Mesendoderm (in vitro differentiated cells): Measurements from ENCODE around the gene EZH2.

Experiments
- DNase-seq: peaks from one replicate; pipeline ENCODE4 v3.0.0; 2013
- H2AK5ac ChIP-seq: 2 replicates; pipeline ENCODE4 v1.6.1; 2013; ENCODE audit warnings: low read length, inconsistent platforms
- H2BK120ac ChIP-seq: 2 replicates; pipeline ENCODE4 v1.6.1; 2013; ENCODE audit warnings: low read depth, mild to moderate bottlenecking, low read length, moderate library complexity, mixed read lengths
- H2BK15ac ChIP-seq: replicated peaks from 2 replicates; pipeline ENCODE4 v1.6.1; 2013; ENCODE audit warnings: low read depth, mild to moderate bottlenecking, moderate library complexity
- H2BK5ac ChIP-seq: 2 replicates; pipeline ENCODE4 v1.6.1; 2013; ENCODE audit warnings: low read length, inconsistent platforms
- H3K18ac ChIP-seq: 2 replicates; pipeline ENCODE4 v1.6.1; 2013; ENCODE audit warnings: mild to moderate bottlenecking, low read length, mixed read lengths
- H3K23ac ChIP-seq: one replicate; pipeline ENCODE4 v1.6.1; 2013; ENCODE audit warnings: low read length
- H3K27ac ChIP-seq: 2 replicates; pipeline ENCODE4 v1.5.1; 2013; ENCODE audit warnings: low read depth, mild to moderate bottlenecking, inconsistent platforms, low read length, moderate library complexity
- H3K27me3 ChIP-seq: 2 replicates; pipeline ENCODE4 v1.6.1; 2013; ENCODE audit warnings: low read length, control low read depth, mild to moderate bottlenecking, inconsistent platforms; ENCODE audit not compliant: insufficient read depth, poor library complexity
- H3K36me3 ChIP-seq: 2 replicates; pipeline ENCODE4 v1.6.1; 2013; ENCODE audit warnings: low read length, inconsistent platforms; ENCODE audit not compliant: control insufficient read depth, insufficient read depth
- H3K4ac ChIP-seq: one replicate; pipeline ENCODE4 v1.6.1; 2013; ENCODE audit warnings: low read depth, mild to moderate bottlenecking, low read length, moderate library complexity
- H3K4me1 ChIP-seq: 2 replicates; pipeline ENCODE4 v1.6.1; 2013; ENCODE audit warnings: low read depth, low read length, inconsistent platforms; ENCODE audit not compliant: control insufficient read depth
- H3K4me2 ChIP-seq: 2 replicates; pipeline ENCODE4 v1.6.1; 2013; ENCODE audit warnings: low read length
- H3K4me3 ChIP-seq: 2 replicates; pipeline ENCODE4 v1.5.1; 2013; ENCODE audit warnings: mild to moderate bottlenecking, low read length
- H3K56ac ChIP-seq: one replicate; pipeline ENCODE4 v1.6.1; 2013; ENCODE audit warnings: low read length
- H3K79me1 ChIP-seq: 2 replicates; pipeline ENCODE4 v1.6.1; 2013; ENCODE audit warnings: low read length, inconsistent platforms
- H3K79me2 ChIP-seq: 2 replicates; pipeline ENCODE4 v1.6.1; 2013; ENCODE audit warnings: mild to moderate bottlenecking, low read length; ENCODE audit not compliant: control insufficient read depth, insufficient read depth
- H3K9ac ChIP-seq: 2 replicates; pipeline ENCODE4 v1.6.1; 2013; ENCODE audit warnings: low read length, inconsistent platforms
- H4K5ac ChIP-seq: one replicate; pipeline ENCODE4 v1.6.1; 2013; ENCODE audit warnings: low read length
- H4K8ac ChIP-seq: one replicate; pipeline ENCODE4 v1.6.1; 2013; ENCODE audit warnings: low read depth, mild to moderate bottlenecking, control low read depth, low read length, moderate library complexity
- WGBS: extraction: QIAGEN DNeasy Blood & Tissue Kit; methylation state at CpG from one replicate; pipeline ENCODE4 v1.1.7; 2013; ENCODE audit warnings: low lambda C conversion rate, missing lambda C conversion rate; ENCODE audit not compliant: insufficient coverage; ENCODE audit errors: extremely low coverage; 5-methylcytosine and 5-hydroxymethylcytosine counted together

EZH2 gene

DNA sequence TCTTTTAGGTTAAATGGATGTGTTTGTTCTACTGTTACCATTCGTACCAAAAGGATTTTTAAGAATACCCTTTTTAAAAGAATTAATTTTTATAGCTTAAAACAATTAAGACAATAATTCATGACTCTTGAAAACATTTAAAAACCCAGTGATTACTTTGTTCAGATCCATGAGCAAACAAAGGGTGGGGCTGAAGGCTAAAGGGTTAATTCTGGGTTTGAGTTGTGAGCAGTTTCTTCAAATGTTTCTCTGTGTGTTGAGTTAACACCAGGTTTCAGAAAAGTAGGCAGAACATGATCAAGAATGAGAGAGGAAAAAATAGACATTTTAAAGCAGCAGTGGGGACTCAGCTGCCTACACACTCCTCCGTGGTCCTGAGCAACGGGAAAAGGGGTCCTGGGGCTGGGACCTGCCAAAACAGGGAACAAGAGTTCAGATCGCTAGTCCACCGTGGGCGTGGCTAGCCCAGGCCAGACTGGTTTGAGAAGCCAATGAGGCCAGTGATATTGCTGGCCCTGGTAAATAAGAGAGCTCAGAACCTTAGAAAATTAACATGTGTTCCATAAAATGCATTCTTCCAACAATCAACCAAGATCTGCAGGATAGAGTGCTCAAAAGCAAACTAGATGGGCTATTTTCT is 14.9 kb upstream of the EZH2 start:
- no peak for DNase-seq
- H2AK5ac ChIP-seq: no peak overlapping the region
- H3K27me3 ChIP-seq: no peaks in the 10 kb centered on the region
- H2BK15ac ChIP-seq: no peak overlapping the region
- no peak overlapping the region for H3K4me3 ChIP-seq
- H4K5ac ChIP-seq: no peak overlapping the region
- H4K8ac ChIP-seq: no peak overlapping the region
- no peak overlapping the region for H3K27ac ChIP-seq
- no peaks in the 10 kb centered on the region for H3K79me1 ChIP-seq
- no peak overlapping the region for H3K23ac ChIP-seq
- no peaks in the 10 kb centered on the region for H3K36me3 ChIP-seq
- H2BK120ac ChIP-seq: no peak overlapping the region
- H3K18ac ChIP-seq: no peak overlapping the region
- no peak overlapping the region for H3K56ac ChIP-seq
- H2BK5ac ChIP-seq: no peak overlapping the region
- H3K4me1 ChIP-seq: no peaks in the 10 kb centered on the region
- no peak overlapping the region for H3K9ac ChIP-seq
- no peak overlapping the region for H3K4ac ChIP-seq
- no peaks in the 10 kb centered on the region for H3K79me2 ChIP-seq
- WGBS: no CpG with 5 or more reads among the region's 6 CpGs
- no peak overlapping the region for H3K4me2 ChIP-seq

DNA sequence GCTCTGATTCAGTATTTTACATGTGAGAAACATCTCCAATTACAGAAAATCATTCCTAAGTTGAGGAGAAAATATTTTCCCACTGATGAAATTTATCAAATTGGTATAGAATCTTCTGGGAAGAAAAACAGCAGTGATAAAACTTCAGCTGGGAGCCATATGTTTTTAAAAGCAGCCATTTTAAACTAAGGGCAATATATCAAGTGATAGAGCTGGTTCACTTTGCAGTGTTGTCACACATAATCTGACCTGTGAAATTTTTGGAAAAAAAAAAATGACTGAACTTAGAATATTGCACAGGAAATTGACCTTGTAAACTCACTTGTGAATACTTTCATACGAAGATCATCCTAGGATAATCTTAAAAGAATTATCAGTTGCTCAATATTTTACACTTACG is 10.5 kb upstream of the EZH2 start:
- no peak overlapping the region for H3K4me3 ChIP-seq

DNA sequence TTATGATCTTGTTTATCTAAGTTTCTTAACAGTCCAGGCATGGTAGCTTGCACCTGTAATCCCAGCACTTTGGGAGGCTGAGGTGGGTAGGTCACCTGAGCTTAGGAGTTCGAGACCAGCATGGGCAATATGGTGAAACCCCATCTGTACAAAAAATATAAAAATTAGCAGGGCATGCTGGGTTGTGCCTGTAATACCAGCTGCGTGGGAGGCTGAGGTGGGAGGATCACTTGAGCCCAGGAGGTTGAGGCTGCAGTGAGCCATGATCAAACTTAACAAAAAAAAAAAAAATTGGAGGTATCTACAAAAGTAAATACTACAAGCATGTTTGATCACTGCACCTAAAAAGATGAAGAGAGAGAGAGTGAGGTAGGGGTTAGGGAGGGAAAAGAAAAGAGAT is 9.0 kb upstream of the EZH2 start:
- Histone ChIP-seq H2BK120ac (no peak overlapping the region), H4K5ac (no peak overlapping the region), H3K4me2 (no peak overlapping the region), H3K9ac (no peak overlapping the region), H3K36me3 (no peaks in the 10 kb centered on the region), H3K27ac (no peak overlapping the region), H3K79me2 (no peaks in the 10 kb centered on the region), H2BK5ac (no peak overlapping the region), H4K8ac (no peak overlapping the region), H3K4me3 (no peak overlapping the region), H2BK15ac (no peak overlapping the region), H3K79me1 (no peaks in the 10 kb centered on the region), H3K18ac (no peak overlapping the region), H3K4me1 (no peaks in the 10 kb centered on the region), H3K4ac (no peak overlapping the region), H3K56ac (no peak overlapping the region), H3K23ac (no peak overlapping the region), H2AK5ac (no peak overlapping the region), H3K27me3 (no peaks in the 10 kb centered on the region)
- no peak for DNase-seq
- no CpG with 5 or more reads among the region's 2 CpGs for WGBS

More for the DNA sequence above, 10.5 kb upstream of the EZH2 start:
- H2AK5ac ChIP-seq: no peak overlapping the region
- no peak overlapping the region for H3K27ac ChIP-seq
- no peak overlapping the region for H4K8ac ChIP-seq
- no peak overlapping the region for H3K18ac ChIP-seq
- no CpG with 5 or more reads among the region's 2 CpGs for WGBS
- no peak overlapping the region for H2BK15ac ChIP-seq
- no peak overlapping the region for H3K4me2 ChIP-seq
- DNase-seq: no peak
- no peak overlapping the region for H3K56ac ChIP-seq
- H2BK5ac ChIP-seq: no peak overlapping the region
- H3K79me2 ChIP-seq: no peaks in the 10 kb centered on the region
- H4K5ac ChIP-seq: no peak overlapping the region
- H3K4me1 ChIP-seq: no peaks in the 10 kb centered on the region
- no peak overlapping the region for H3K9ac ChIP-seq
- H3K27me3 ChIP-seq: no peaks in the 10 kb centered on the region
- H2BK120ac ChIP-seq: no peak overlapping the region
- no peak overlapping the region for H3K23ac ChIP-seq
- H3K36me3 ChIP-seq: no peaks in the 10 kb centered on the region
- H3K4ac ChIP-seq: no peak overlapping the region
- no peaks in the 10 kb centered on the region for H3K79me1 ChIP-seq

DNA sequence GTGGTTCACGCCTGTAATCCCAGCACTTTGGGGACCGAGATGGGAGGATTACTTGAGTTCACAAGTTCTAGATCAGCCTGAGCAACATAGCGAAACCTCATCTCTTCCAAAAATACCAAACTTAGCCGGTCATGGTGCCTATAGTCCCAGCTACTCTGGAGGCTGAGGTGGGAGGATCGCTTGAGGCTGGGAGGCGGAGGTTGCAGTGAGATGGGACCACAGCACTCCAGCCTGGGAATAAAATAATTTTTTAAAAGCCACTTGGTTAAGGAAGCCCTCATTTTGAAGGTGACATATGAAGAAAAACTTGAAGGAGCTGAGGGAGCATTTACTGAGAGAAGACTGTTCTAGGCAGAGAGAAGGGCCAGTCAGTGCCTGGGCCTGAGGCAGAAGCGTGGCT is 4.2 kb upstream of the EZH2 start:
- no peaks in the 10 kb centered on the region for H3K79me1 ChIP-seq
- no peak overlapping the region for H2BK15ac ChIP-seq
- no CpG with 5 or more reads among the region's 7 CpGs for WGBS

DNA sequence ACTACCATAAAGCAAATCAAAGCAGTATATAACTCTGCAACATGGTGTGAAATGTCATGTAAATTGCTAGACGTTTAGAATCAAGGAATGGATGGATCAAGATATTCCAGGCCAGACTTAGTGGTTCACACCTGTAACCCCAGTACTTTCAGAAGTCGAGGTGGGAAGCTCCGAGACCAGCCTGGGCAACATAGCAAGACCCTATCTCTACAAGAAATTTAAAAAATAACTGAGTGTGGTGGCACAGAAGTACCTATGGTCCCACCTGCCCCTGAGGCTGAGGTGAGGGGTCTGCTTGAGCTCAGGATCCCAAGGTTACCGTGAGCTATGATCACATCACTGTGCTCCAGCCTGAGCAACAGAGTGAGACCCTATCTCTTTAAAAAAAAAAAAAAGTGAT is 2.8 kb upstream of the EZH2 start:
- no peaks in the 10 kb centered on the region for H3K4me1 ChIP-seq
- H3K27me3 ChIP-seq: no peaks in the 10 kb centered on the region
- H3K56ac ChIP-seq: no peak overlapping the region
- H2BK120ac ChIP-seq: no peak overlapping the region
- no peak overlapping the region for H2BK5ac ChIP-seq
- H3K4me2 ChIP-seq: no peak overlapping the region
- H3K4me3 ChIP-seq: no peak overlapping the region
- H3K18ac ChIP-seq: no peak overlapping the region
- DNase-seq: no peak
- H2BK15ac ChIP-seq: no peak overlapping the region
- no peak overlapping the region for H4K5ac ChIP-seq
- no peak overlapping the region for H3K4ac ChIP-seq
- H4K8ac ChIP-seq: no peak overlapping the region
- H3K23ac ChIP-seq: no peak overlapping the region
- no peak overlapping the region for H3K9ac ChIP-seq
- peaks cover 10% of the 10 kb centered on the region for H3K79me2 ChIP-seq
- no CpG with 5 or more reads among the region's 4 CpGs for WGBS
- no peaks in the 10 kb centered on the region for H3K79me1 ChIP-seq
- no peaks in the 10 kb centered on the region for H3K36me3 ChIP-seq
- no peak overlapping the region for H3K27ac ChIP-seq
- H2AK5ac ChIP-seq: no peak overlapping the region

More for the DNA sequence above, 4.2 kb upstream of the EZH2 start:
- Histone ChIP-seq H3K36me3 (no peaks in the 10 kb centered on the region), H2BK5ac (no peak overlapping the region), H3K4ac (no peak overlapping the region), H3K56ac (no peak overlapping the region), H3K27ac (no peak overlapping the region), H3K79me2 (peaks cover under 1% of the 10 kb centered on the region), H3K18ac (no peak overlapping the region), H3K4me3 (no peak overlapping the region), H3K23ac (no peak overlapping the region), H2BK120ac (no peak overlapping the region), H4K5ac (no peak overlapping the region), H3K27me3 (no peaks in the 10 kb centered on the region), H3K4me2 (no peak overlapping the region), H4K8ac (no peak overlapping the region), H3K9ac (no peak overlapping the region), H3K4me1 (no peaks in the 10 kb centered on the region), H2AK5ac (no peak overlapping the region)
- DNase-seq: no peak
